Colonic mucosa (tissue), 4 donors: Measurements from ENCODE around the gene AFF3. TPM values are rescaled to one million over a fixed set of nuclear protein-coding genes. Genes with fewer than 3 reads are reported as not detected.

Experiments
- DNase-seq: peaks from one replicate; pipeline ENCODE4 v3.0.0-alpha.2; 2020
- H3K27ac ChIP-seq: fragments of 200-600 bp; one replicate; pipeline ENCODE4 v1.8.0; 2021
- H3K27me3 ChIP-seq: fragments of 200-600 bp; one replicate; pipeline ENCODE4 v1.8.0; 2021
- H3K36me3 ChIP-seq: fragments of 200-600 bp; one replicate; pipeline ENCODE4 v1.8.0; 2021
- H3K4me1 ChIP-seq: fragments of 200-600 bp; one replicate; pipeline ENCODE4 v1.8.0; 2021; ENCODE audit warnings: mild to moderate bottlenecking
- H3K4me3 ChIP-seq: fragments of 200-600 bp; one replicate; pipeline ENCODE4 v1.8.0; 2021
- H3K9ac ChIP-seq, 2 donors: one replicate each; pipeline ENCODE4 v1.7.0; 2013; ENCODE audit warnings: control low read depth in 2 of 2, low read depth in 2 of 2, low read length in 2 of 2
- H3K9me3 ChIP-seq: fragments of 200-600 bp; one replicate; pipeline ENCODE4 v1.8.0; 2021
- CTCF ChIP-seq: fragments of 200-600 bp; IDR thresholded peaks from one replicate; pipeline ENCODE4 v1.8.0; 2022; ENCODE audit warnings: antibody characterized with exemption, mild to moderate bottlenecking
- intact Hi-C: fragments of 100-400 bp; cut with DNase I; formaldehyde crosslinking; loops from one replicate; pipeline ENCODE4 v1.14.1; 2022
- total RNA-seq, 2 donors: library from RNA; stranded (reverse); fragmentation: NEBNext Ultra II Directional in 1 of 2; extraction: Animal tissue kit (Norgen Biotek cat#: 25700) in 1 of 2; gene quantifications; one replicate each; pipeline ENCODE4 v1.2.1, GENCODE V29; 2021
- donor health status: healthy.
- donor health status: DM: no; HTN: no; CAD: no.
- donor health status: DM: no; HTN: no; CAD: no.

The AFF3 gene
- total RNA-seq, 2 donors from 2014 or later: 0.86 to 2.6 TPM

- Histone ChIP-seq H3K27me3 (no peaks in the 10 kb centered on the region), H3K9me3 (no peaks in the 10 kb centered on the region), H3K4me1 (no peaks in the 10 kb centered on the region), H3K36me3 (no peaks in the 10 kb centered on the region), H3K4me3 (no peak overlapping the region), H3K27ac (no peak overlapping the region), H3K9ac (no peak overlapping the region)
- no peak for TF ChIP-seq CTCF
- intact Hi-C loops: no loop called here
- DNase-seq: no peak
Observed at GRCh38 chr2:99618579-99619097, 523.8 kb downstream of the AFF3 start.

- no peaks in the 10 kb centered on the region for H3K27me3 ChIP-seq
- DNase-seq: no peak
- H3K36me3 ChIP-seq: no peaks in the 10 kb centered on the region
- H3K4me3 ChIP-seq: no peak overlapping the region
- no peak overlapping the region for H3K9ac ChIP-seq
- TF ChIP-seq CTCF: no peak
- no peaks in the 10 kb centered on the region for H3K9me3 ChIP-seq
- intact Hi-C loops: no loop called here
- no peak overlapping the region for H3K27ac ChIP-seq
- H3K4me1 ChIP-seq: no peaks in the 10 kb centered on the region
Observed at GRCh38 chr2:99617811-99618210, 524.6 kb downstream of the AFF3 start.

GRCh38 chr2:99615247-99615771, 527.1 kb downstream of the AFF3 start:
- DNase-seq: no peak
- no peak overlapping the region for H3K4me3 ChIP-seq
- intact Hi-C loops: no loop called here

GRCh38 chr2:99613980-99614379, 528.4 kb downstream of the AFF3 start:
- H3K27me3 ChIP-seq: no peaks in the 10 kb centered on the region
- no peak overlapping the region for H3K27ac ChIP-seq
- H3K4me1 ChIP-seq: no peaks in the 10 kb centered on the region
- no peak overlapping the region for H3K4me3 ChIP-seq
- TF ChIP-seq CTCF: no peak
- DNase-seq: no peak
- no peak overlapping the region for H3K9ac ChIP-seq
- no peaks in the 10 kb centered on the region for H3K36me3 ChIP-seq
- H3K9me3 ChIP-seq: no peaks in the 10 kb centered on the region
- intact Hi-C loops: no loop called here

More at GRCh38 chr2:99615247-99615771, 527.1 kb downstream of the AFF3 start:
- no peaks in the 10 kb centered on the region for H3K4me1 ChIP-seq
- no peak for TF ChIP-seq CTCF
- no peak overlapping the region for H3K27ac ChIP-seq
- H3K27me3 ChIP-seq: no peaks in the 10 kb centered on the region
- H3K9me3 ChIP-seq: no peaks in the 10 kb centered on the region
- H3K36me3 ChIP-seq: no peaks in the 10 kb centered on the region
- no peak overlapping the region for H3K9ac ChIP-seq

GRCh38 chr2:99611786-99612185, 530.6 kb downstream of the AFF3 start:
- no peak overlapping the region for H3K4me3 ChIP-seq
- H3K36me3 ChIP-seq: no peaks in the 10 kb centered on the region
- H3K9me3 ChIP-seq: no peaks in the 10 kb centered on the region
- TF ChIP-seq CTCF: no peak
- H3K4me1 ChIP-seq: no peaks in the 10 kb centered on the region
- intact Hi-C loops: no loop called here
- H3K9ac ChIP-seq: no peak overlapping the region
- no peak overlapping the region for H3K27ac ChIP-seq
- H3K27me3 ChIP-seq: no peaks in the 10 kb centered on the region
- DNase-seq: no peak
